ENCODE measurements around the gene ZFP69. TPM values are rescaled to one million over a fixed set of nuclear protein-coding genes. Genes with fewer than 3 reads are reported as not detected.

The ZFP69 gene
- total and polyA plus RNA-seq, 10 donors = 2.6 to 6.6 (median 4.2) TPM

GRCh38 chr1:40508375-40509341, 31.6 kb downstream of the ZFP69 start, which contains the start of gene EXO5:
Gene EXO5 (plus strand): TSS chr1:40508767. CDS start chr1:40514545, 5,778 bp downstream.
- peak within 1 kb of the TSS; percentile 56 to 85 (median 80) for H3K27ac ChIP-seq
- H3K27me3 ChIP-seq (replicated peaks in 1 of 7) = no peaks in the 10 kb centered on the region
- H3K4me3 ChIP-seq = peak within 1 kb of the TSS; percentile 28 to 87 (median 67)
- peaks cover 0 to 34% (median 0%) of the 10 kb centered on the region in 6 donors for H3K36me3 ChIP-seq
- intact Hi-C loops (cut with DNase I; ENCODE audit: low total_unique reads) = no loop called here
- DNase-seq = peak; percentile 96
- peaks cover 0 to 30% (median 18%) of the 10 kb centered on the region in 6 donors for H3K4me1 ChIP-seq
- WGBS, 5 donors = 0 to 2% (median 1%) methylated on average over 70 to 76 of the region's 76 CpGs
- TF ChIP-seq POLR2A (IDR thresholded peaks at IDR 0.05) (peak in 1 of 3 donors; percentile 42), CTCF (IDR thresholded peaks at IDR 0.05 in 8 of 11, conservative IDR thresholded peaks at IDR 0.05 in 3 of 11) (no peak), POLR2AphosphoS5 (IDR thresholded peaks at IDR 0.05) (peak; percentile 85 to 88 (median 86))
- H3K9me3 ChIP-seq = peaks cover 0 to 62% (median 42%) of the 10 kb centered on the region in 8 donors

GRCh38 chr1:40519517-40519916, 42.4 kb downstream of the ZFP69 start:
- H3K4me1 ChIP-seq = no peaks in the 10 kb centered on the region
- H3K27ac ChIP-seq = no peak overlapping the region
- TF ChIP-seq POLR2A (IDR thresholded peaks at IDR 0.05) = no peak
- no peak for TF ChIP-seq POLR2AphosphoS5 (IDR thresholded peaks at IDR 0.05)
- no peak overlapping the region for H3K4me3 ChIP-seq
- 36 to 87% (median 77%) methylated on average over 2 of the region's 2 CpGs for WGBS, 5 donors
- H3K9me3 ChIP-seq = peaks cover 0 to 100% (median 69%) of the 10 kb centered on the region in 8 donors
- no peaks in the 10 kb centered on the region for H3K27me3 ChIP-seq (replicated peaks in 1 of 7)
- peaks cover 0 to 19% (median 11%) of the 10 kb centered on the region in 6 donors for H3K36me3 ChIP-seq
- intact Hi-C loops (cut with DNase I; ENCODE audit: low total_unique reads) = no loop called here
- no peak for DNase-seq

- intact Hi-C loops (cut with DNase I; ENCODE audit: low total_unique reads) = no loop called here
- Histone ChIP-seq H3K4me3 (peak overlapping the region; percentile 54 to 78 (median 68)), H3K36me3 (peaks cover 0 to 9% (median 0%) of the 10 kb centered on the region in 6 donors), H3K9me3 (peaks cover 0 to 14% (median 3%) of the 10 kb centered on the region in 8 donors), H3K27ac (peak overlapping the region; percentile 76 to 91 (median 88)), H3K4me1 (peaks cover 9 to 29% (median 20%) of the 10 kb centered on the region in 6 donors), H3K27me3 (replicated peaks in 1 of 7) (peaks cover 0 to 6% (median 0%) of the 10 kb centered on the region in 7 donors)
- TF ChIP-seq POLR2A (IDR thresholded peaks at IDR 0.05) = no peak
- no peak for TF ChIP-seq CTCF (IDR thresholded peaks at IDR 0.05 in 8 of 11, conservative IDR thresholded peaks at IDR 0.05 in 3 of 11)
- no peak for TF ChIP-seq POLR2AphosphoS5 (IDR thresholded peaks at IDR 0.05)
- no peak for DNase-seq
- WGBS, 5 donors = 23 to 39% (median 33%) methylated on average over 5 of the region's 5 CpGs
These were observed 53.8 kb downstream of the ZFP69 start for GRCh38 chr1:40530735-40531380.

GRCh38 chr1:40531381-40532061, 54.4 kb downstream of the ZFP69 start, which contains the start of gene ZNF684:
Gene ZNF684 (plus strand): TSS chr1:40531637. CDS start chr1:40533167, 1,530 bp downstream.
- peak in 1 of 3 donors; percentile 17 for TF ChIP-seq POLR2A (IDR thresholded peaks at IDR 0.05)
- TF ChIP-seq POLR2AphosphoS5 (IDR thresholded peaks at IDR 0.05) = peak; percentile 85 to 96 (median 90)
- TF ChIP-seq CTCF (IDR thresholded peaks at IDR 0.05 in 8 of 11, conservative IDR thresholded peaks at IDR 0.05 in 3 of 11) = peak in 2 of 11 experiments; percentile 12 to 13
- Histone ChIP-seq H3K4me3 (peak within 1 kb of the TSS; percentile 54 to 78 (median 68)), H3K9me3 (peaks cover 0 to 7% (median 0%) of the 10 kb centered on the region in 8 donors), H3K4me1 (peaks cover 9 to 29% (median 20%) of the 10 kb centered on the region in 6 donors), H3K27ac (peak within 1 kb of the TSS; percentile 76 to 91 (median 88)), H3K27me3 (replicated peaks in 1 of 7) (no peaks in the 10 kb centered on the region), H3K36me3 (peaks cover 0 to 9% (median 0%) of the 10 kb centered on the region in 6 donors)
- WGBS, 5 donors = 0 to 1% (median 0%) methylated on average over 19 to 35 of the region's 35 CpGs
- peak; percentile 95 for DNase-seq
- intact Hi-C loops (cut with DNase I; ENCODE audit: low total_unique reads) = no loop called here

All from spleen (tissue), 11 donors.